ENCODE data around the gene CSMD2.

- TF ChIP-seq CTCF (IDR thresholded peaks at IDR 0.05) (no peak), POLR2A (IDR thresholded peaks at IDR 0.05) (no peak)
These were observed 246.7 kb downstream of the CSMD2 start for GRCh38 chr1:33918368-33918767.
